CD4-positive, CD25-positive, alpha-beta regulatory T cell (primary cell): ENCODE data around the gene MBNL1. TPM values are rescaled to one million over a fixed set of nuclear protein-coding genes. Genes with fewer than 3 reads are reported as not detected.

Experiments
- ATAC-seq, 2 donors: fragments of 150-1000 bp; cut with Tn5 transposase; one replicate each; pipeline ENCODE4 v1.10.0; 2021; ENCODE audit warnings: low read depth in 2 of 2, moderate number of reproducible peaks in 2 of 2, moderate library complexity in 1 of 2
- DNase-seq, 3 donors: peaks; one replicate each; pipeline versions ENCODE4 v3.0.0 to v3.0.0-alpha.2; 2012 to 2022; ENCODE audit warnings: mixed read lengths in 1 of 3
- H3K27ac ChIP-seq: one replicate; pipeline ENCODE4 v1.7.0; 2013; ENCODE audit warnings: mild to moderate bottlenecking, low read length; ENCODE audit not compliant: insufficient read depth, poor library complexity, severe bottlenecking
- H3K27me3 ChIP-seq: one replicate; pipeline ENCODE4 v1.7.0; 2013; ENCODE audit warnings: low read length; ENCODE audit not compliant: control insufficient read depth, insufficient read depth
- H3K36me3 ChIP-seq: one replicate; pipeline ENCODE4 v1.7.0; 2013; ENCODE audit warnings: mild to moderate bottlenecking, low read length, moderate library complexity; ENCODE audit not compliant: control insufficient read depth, insufficient read depth
- H3K4me1 ChIP-seq: 2 replicates; pipeline ENCODE4 v1.7.0; 2013; ENCODE audit warnings: mild to moderate bottlenecking, low read length; ENCODE audit not compliant: insufficient read depth, control insufficient read depth, poor library complexity, severe bottlenecking
- H3K4me3 ChIP-seq: one replicate; pipeline ENCODE4 v1.7.0; 2013; ENCODE audit warnings: low read depth, mild to moderate bottlenecking, low read length, moderate library complexity
- H3K9me3 ChIP-seq, 2 experiments: 1 replicate in 1 of 2; 2 replicates in 1 of 2; pipeline ENCODE4 v1.7.0; 2013; ENCODE audit warnings: low read length in 2 of 2, mild to moderate bottlenecking in 1 of 2, moderate library complexity in 1 of 2; ENCODE audit not compliant: control insufficient read depth in 2 of 2
- H3K27ac Mint-ChIP-seq, 3 donors: one replicate each; pipeline ENCODE4 v1.8.0; 2020 to 2022; ENCODE audit warnings: mild to moderate bottlenecking in 3 of 3, mixed read lengths in 3 of 3, moderate library complexity in 2 of 3
- H3K27me3 Mint-ChIP-seq: one replicate; pipeline ENCODE4 v1.8.0; 2022; ENCODE audit warnings: mild to moderate bottlenecking, mixed read lengths
- H3K36me3 Mint-ChIP-seq: one replicate; pipeline ENCODE4 v1.8.0; 2020; ENCODE audit warnings: mixed read lengths
- H3K4me1 Mint-ChIP-seq, 4 donors: one replicate each; pipeline ENCODE4 v1.8.0; 2020 to 2022; ENCODE audit warnings: mixed read lengths in 4 of 4, mild to moderate bottlenecking in 1 of 4
- H3K4me3 Mint-ChIP-seq, 4 donors: one replicate each; pipeline ENCODE4 v1.8.0; 2020 to 2022; ENCODE audit warnings: mild to moderate bottlenecking in 4 of 4, mixed read lengths in 4 of 4, moderate library complexity in 3 of 4
- H3K9me3 Mint-ChIP-seq, 7 donors: one replicate each; pipeline ENCODE4 v1.8.0; 2020 to 2022; ENCODE audit warnings: mixed read lengths in 7 of 7, mild to moderate bottlenecking in 3 of 7, moderate library complexity in 2 of 7
- polyA plus RNA-seq, 4 donors: library from polyadenylated mRNA; unstranded; fragments of 300-500 nt; fragmentation: Illumina TruSeq; gene quantifications; one replicate each; pipeline ENCODE4 v1.2.3, GENCODE V29; 2021
- total RNA-seq: library from RNA; stranded (reverse); gene quantifications from one replicate; pipeline ENCODE4 v1.2.3, GENCODE V29; 2022

The MBNL1 gene
- total and polyA plus RNA-seq, 5 donors from 2014 or later = 221 to 726 (median 252) TPM

DNA sequence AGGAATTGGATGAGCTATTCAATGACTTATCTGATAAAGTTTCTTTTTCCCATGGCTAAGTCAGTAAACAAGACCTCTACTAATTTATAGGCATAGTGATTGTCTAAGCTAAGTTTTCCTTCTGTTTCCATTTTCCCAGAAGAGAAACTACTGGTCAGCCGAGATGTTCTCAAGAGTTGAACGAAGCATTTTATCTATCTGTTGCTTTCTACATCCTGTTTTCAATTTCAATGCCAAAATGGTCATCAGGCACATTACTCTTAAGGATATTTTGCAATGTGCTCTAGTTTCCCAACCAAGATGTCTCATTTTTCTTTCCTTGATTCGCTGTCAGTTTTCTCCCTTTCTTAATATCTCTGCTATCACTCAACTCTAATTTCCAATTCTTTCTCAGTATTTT lies 228.7 kb downstream of the MBNL1 start:
- Mint-ChIP-seq H3K4me1 (peaks cover 0 to 8% (median 6%) of the 10 kb centered on the region in 4 donors), H3K36me3 (peaks cover 2% of the 10 kb centered on the region), H3K4me3 (no peak overlapping the region), H3K9me3 (peaks cover 0 to 7% (median 0%) of the 10 kb centered on the region in 7 donors), H3K27me3 (peaks cover 17% of the 10 kb centered on the region), H3K27ac (no peak overlapping the region)
- ATAC-seq (no peak), DNase-seq (no peak)
- Histone ChIP-seq H3K36me3 (no peaks in the 10 kb centered on the region), H3K4me3 (no peak overlapping the region), H3K9me3 (no peaks in the 10 kb centered on the region), H3K27ac (no peak overlapping the region), H3K4me1 (no peaks in the 10 kb centered on the region), H3K27me3 (peaks cover 12% of the 10 kb centered on the region)

- DNase-seq = no peak
- ATAC-seq = no peak
- no peak overlapping the region for H3K27ac ChIP-seq
These were observed 229.2 kb downstream of the MBNL1 start for GRCh38 chr3:152497890-152498289.

DNA sequence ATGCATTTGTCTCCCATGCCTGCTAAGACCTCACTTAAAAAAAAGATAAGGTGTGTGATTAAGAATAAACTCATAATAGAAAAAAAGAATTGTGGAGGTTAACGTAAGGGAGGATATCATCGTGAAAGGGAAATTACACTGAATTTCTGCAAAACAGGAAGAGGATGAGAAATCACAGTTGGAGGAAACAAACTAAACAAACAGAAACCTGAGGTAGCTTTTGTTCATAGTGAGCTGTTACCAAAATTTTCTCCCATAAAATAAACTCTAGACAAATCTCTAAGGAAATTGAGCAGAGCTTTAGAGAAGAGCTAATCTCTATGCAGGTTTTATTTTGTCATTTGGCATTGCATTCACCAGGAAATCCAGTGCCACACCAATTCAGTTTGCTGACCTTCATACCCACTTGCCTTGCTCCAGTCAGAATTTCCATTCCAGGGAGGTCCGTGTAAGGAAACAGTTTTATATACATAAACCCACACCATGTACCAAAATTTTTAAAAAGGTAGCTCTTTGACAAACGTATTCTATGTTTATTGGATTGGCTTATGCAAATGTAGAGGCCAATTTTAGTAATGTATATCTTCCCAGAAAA lies 231.2 kb downstream of the MBNL1 start:
- DNase-seq (peak in 1 of 3 donors; percentile 23), ATAC-seq (no peak)
- Histone ChIP-seq H3K27ac (no peak overlapping the region), H3K4me3 (no peak overlapping the region), H3K36me3 (no peaks in the 10 kb centered on the region), H3K4me1 (no peaks in the 10 kb centered on the region), H3K27me3 (peaks cover 8% of the 10 kb centered on the region), H3K9me3 (no peaks in the 10 kb centered on the region)
- H3K4me1 Mint-ChIP-seq = peaks cover 0 to 9% (median 6%) of the 10 kb centered on the region in 4 donors
- H3K36me3 Mint-ChIP-seq = peaks cover 8% of the 10 kb centered on the region
- H3K4me3 Mint-ChIP-seq = no peak overlapping the region
- H3K9me3 Mint-ChIP-seq = peaks cover 0 to 16% (median 3%) of the 10 kb centered on the region in 7 donors
- no peak overlapping the region for H3K27ac Mint-ChIP-seq
- peaks cover 23% of the 10 kb centered on the region for H3K27me3 Mint-ChIP-seq

More at GRCh38 chr3:152497890-152498289, 229.2 kb downstream of the MBNL1 start:
- peaks cover 3% of the 10 kb centered on the region for H3K36me3 Mint-ChIP-seq
- Histone ChIP-seq H3K4me1 (no peaks in the 10 kb centered on the region), H3K9me3 (no peaks in the 10 kb centered on the region), H3K4me3 (no peak overlapping the region), H3K36me3 (no peaks in the 10 kb centered on the region), H3K27me3 (peaks cover 12% of the 10 kb centered on the region)
- peaks cover 0 to 12% (median 1%) of the 10 kb centered on the region in 7 donors for H3K9me3 Mint-ChIP-seq
- H3K4me3 Mint-ChIP-seq = no peak overlapping the region
- H3K27ac Mint-ChIP-seq = no peak overlapping the region
- H3K27me3 Mint-ChIP-seq = peaks cover 21% of the 10 kb centered on the region
- peaks cover 0 to 8% (median 6%) of the 10 kb centered on the region in 4 donors for H3K4me1 Mint-ChIP-seq

GRCh38 chr3:152505926-152506325 lies 237.2 kb downstream of the MBNL1 start:
- H3K27me3 Mint-ChIP-seq = peaks cover 32% of the 10 kb centered on the region
- H3K4me1 Mint-ChIP-seq = peaks cover 0 to 2% (median 0%) of the 10 kb centered on the region in 4 donors
- Histone ChIP-seq H3K27ac (no peak overlapping the region), H3K4me3 (no peak overlapping the region), H3K36me3 (no peaks in the 10 kb centered on the region), H3K4me1 (no peaks in the 10 kb centered on the region), H3K27me3 (peaks cover 15% of the 10 kb centered on the region), H3K9me3 (no peaks in the 10 kb centered on the region)
- H3K36me3 Mint-ChIP-seq = peaks cover 8% of the 10 kb centered on the region
- DNase-seq = peak in 1 of 3 donors; percentile 71
- H3K27ac Mint-ChIP-seq = no peak overlapping the region
- H3K9me3 Mint-ChIP-seq = peaks cover 0 to 16% (median 3%) of the 10 kb centered on the region in 7 donors
- no peak overlapping the region for H3K4me3 Mint-ChIP-seq
- ATAC-seq = no peak

DNA sequence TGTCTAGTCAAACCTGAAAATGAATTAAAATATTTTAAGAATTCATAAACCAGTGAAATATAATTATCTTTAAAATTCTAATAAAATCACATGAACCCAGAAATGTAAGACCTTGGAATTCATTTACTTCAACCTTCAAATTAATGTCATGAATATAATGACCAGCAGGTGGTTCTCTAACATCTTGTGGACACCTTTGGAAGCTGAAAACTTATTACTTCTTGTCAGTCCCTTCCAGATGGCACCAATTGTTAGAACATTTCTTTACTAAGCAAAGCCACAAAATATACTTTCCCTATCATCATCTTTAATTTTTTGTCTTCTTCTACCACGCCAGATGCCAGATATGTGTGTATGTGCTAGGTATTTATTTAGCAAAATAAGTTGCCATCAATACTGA lies 240.0 kb downstream of the MBNL1 start:
- Mint-ChIP-seq H3K27ac (no peak overlapping the region), H3K9me3 (peaks cover 0 to 3% (median 0%) of the 10 kb centered on the region in 7 donors)

DNA sequence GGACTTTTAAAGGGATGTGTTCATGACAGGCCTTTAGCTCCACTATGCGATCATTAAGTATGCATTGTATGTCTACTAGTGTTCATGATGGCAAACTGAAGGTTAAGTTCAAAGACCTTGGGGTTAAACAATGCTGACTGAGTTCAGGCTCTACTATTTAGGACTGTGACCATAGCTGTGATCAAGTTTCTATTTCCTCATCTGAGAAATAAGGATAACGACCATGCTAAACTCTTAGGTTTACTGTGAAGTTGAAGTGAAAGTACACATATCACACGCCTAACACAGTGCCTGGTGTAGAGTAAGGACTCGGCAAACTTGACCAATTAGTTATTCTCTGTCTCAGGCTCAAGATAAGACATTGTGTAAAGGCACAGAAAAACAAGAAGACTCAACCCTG lies 243.2 kb downstream of the MBNL1 start:
- no peak overlapping the region for H3K4me3 ChIP-seq
- H3K27ac ChIP-seq = no peak overlapping the region
- DNase-seq (no peak), ATAC-seq (no peak)
- H3K36me3 ChIP-seq = no peaks in the 10 kb centered on the region
- H3K27me3 Mint-ChIP-seq = peaks cover 29% of the 10 kb centered on the region
- no peaks in the 10 kb centered on the region for H3K9me3 Mint-ChIP-seq
- no peaks in the 10 kb centered on the region for H3K4me1 ChIP-seq
- H3K4me1 Mint-ChIP-seq = no peaks in the 10 kb centered on the region
- H3K27ac Mint-ChIP-seq = no peak overlapping the region
- H3K27me3 ChIP-seq = peaks cover 12% of the 10 kb centered on the region
- no peaks in the 10 kb centered on the region for H3K36me3 Mint-ChIP-seq
- no peak overlapping the region for H3K4me3 Mint-ChIP-seq
- no peaks in the 10 kb centered on the region for H3K9me3 ChIP-seq

More for the DNA sequence above, 240.0 kb downstream of the MBNL1 start:
- no peaks in the 10 kb centered on the region for H3K36me3 ChIP-seq
- ATAC-seq = no peak
- H3K27me3 ChIP-seq = peaks cover 16% of the 10 kb centered on the region
- H3K4me3 ChIP-seq = no peak overlapping the region
- no peaks in the 10 kb centered on the region for H3K4me1 ChIP-seq
- no peaks in the 10 kb centered on the region for H3K36me3 Mint-ChIP-seq
- peak in 1 of 3 donors; percentile 28 for DNase-seq
- H3K4me3 Mint-ChIP-seq = no peak overlapping the region
- no peaks in the 10 kb centered on the region for H3K9me3 ChIP-seq
- H3K4me1 Mint-ChIP-seq = no peaks in the 10 kb centered on the region
- H3K27ac ChIP-seq = no peak overlapping the region
- H3K27me3 Mint-ChIP-seq = peaks cover 29% of the 10 kb centered on the region

DNA sequence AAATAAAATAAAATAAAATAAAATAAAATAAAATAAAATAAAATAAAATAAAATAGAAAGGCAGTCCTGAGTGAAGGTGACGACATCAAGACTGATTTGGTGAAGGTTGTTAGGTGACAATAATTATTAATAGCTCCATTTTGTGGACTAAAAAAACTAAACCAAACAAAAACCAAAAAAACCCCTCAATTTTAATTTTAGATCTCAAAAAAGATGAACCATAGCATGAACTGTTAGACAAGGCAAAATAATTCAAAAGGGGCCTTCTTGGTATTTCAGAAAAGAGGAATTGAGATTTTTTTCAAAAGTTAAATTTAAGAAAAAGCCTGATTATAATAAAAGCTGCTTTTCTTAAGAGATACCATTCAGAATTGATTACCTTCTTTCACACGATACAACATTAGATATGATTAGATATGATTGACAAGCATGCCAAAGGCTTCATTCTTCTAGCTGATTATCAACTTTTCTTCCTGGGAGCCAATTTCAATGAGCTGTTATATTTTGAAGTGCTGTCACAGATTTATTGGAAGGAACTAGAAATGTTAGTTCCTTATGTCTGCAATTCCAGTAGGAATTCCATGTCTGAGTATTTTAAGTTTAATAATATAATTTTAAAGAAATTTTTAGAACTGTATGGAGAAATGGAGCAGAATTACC lies 244.7 kb downstream of the MBNL1 start:
- ATAC-seq = no peak
- no peaks in the 10 kb centered on the region for H3K36me3 Mint-ChIP-seq
- Histone ChIP-seq H3K4me3 (no peak overlapping the region), H3K4me1 (no peaks in the 10 kb centered on the region), H3K27ac (no peak overlapping the region), H3K27me3 (peaks cover 12% of the 10 kb centered on the region), H3K9me3 (no peaks in the 10 kb centered on the region), H3K36me3 (no peaks in the 10 kb centered on the region)
- no peak overlapping the region for H3K27ac Mint-ChIP-seq
- no peaks in the 10 kb centered on the region for H3K9me3 Mint-ChIP-seq
- peaks cover 38% of the 10 kb centered on the region for H3K27me3 Mint-ChIP-seq
- DNase-seq = no peak
- no peaks in the 10 kb centered on the region for H3K4me1 Mint-ChIP-seq
- H3K4me3 Mint-ChIP-seq = no peak overlapping the region
